Tibial artery (tissue), 4 donors: Measurements from ENCODE around the gene ATE1.

Experiments used
- DNase-seq, 2 donors: peaks; one replicate each; pipeline ENCODE4 v3.0.0-alpha.2; 2019
- H3K27ac ChIP-seq, 2 donors: fragments of 200-600 bp; sonication (generic) in 1 of 2; 1 replicate in 1 of 2; 2 replicates in 1 of 2; pipeline ENCODE4 v1.5.1; 2018 to 2019; ENCODE audit warnings: mild to moderate bottlenecking in 1 of 2
- H3K27me3 ChIP-seq, 2 donors: fragments of 200-600 bp; sonication (generic) in 1 of 2; one replicate each; pipeline versions ENCODE4 v1.5.1 to v1.6.0; 2016 to 2019
- H3K36me3 ChIP-seq, 3 donors: fragments of 200-600 bp; sonication (generic) in 2 of 3; one replicate each; pipeline ENCODE4 v1.5.1; 2016 to 2019; ENCODE audit warnings: mild to moderate bottlenecking in 2 of 3
- H3K4me1 ChIP-seq, 4 donors: fragments of 200-600 bp; sonication (generic) in 2 of 4; 1 replicate in 3 of 4; 2 replicates in 1 of 4; pipeline ENCODE4 v1.5.1; 2016 to 2019
- H3K4me3 ChIP-seq, 2 donors: fragments of 200-600 bp; sonication (generic) in 1 of 2; 1 replicate in 1 of 2; 2 replicates in 1 of 2; pipeline ENCODE4 v1.5.1; 2018 to 2019; ENCODE audit warnings: mild to moderate bottlenecking in 2 of 2
- H3K9me3 ChIP-seq, 3 donors: fragments of 200-600 bp; sonication (generic) in 1 of 3; one replicate each; pipeline ENCODE4 v1.5.1; 2016 to 2019
- CTCF ChIP-seq, 2 experiments: fragments of 200-600 bp in 1 of 2; fragments of 450-650 bp in 1 of 2; IDR thresholded peaks; one replicate each; pipeline ENCODE4 v1.5.1; 2017 to 2019; ENCODE audit warnings: antibody characterized with exemption in 2 of 2, mild to moderate bottlenecking in 1 of 2, moderate library complexity in 1 of 2
- intact Hi-C: fragments of 100-400 bp; cut with DNase I; formaldehyde crosslinking; loops from one replicate; pipeline ENCODE4 v1.15.0; 2023; ENCODE audit warnings: low total_unique reads

Gene ATE1

DNA sequence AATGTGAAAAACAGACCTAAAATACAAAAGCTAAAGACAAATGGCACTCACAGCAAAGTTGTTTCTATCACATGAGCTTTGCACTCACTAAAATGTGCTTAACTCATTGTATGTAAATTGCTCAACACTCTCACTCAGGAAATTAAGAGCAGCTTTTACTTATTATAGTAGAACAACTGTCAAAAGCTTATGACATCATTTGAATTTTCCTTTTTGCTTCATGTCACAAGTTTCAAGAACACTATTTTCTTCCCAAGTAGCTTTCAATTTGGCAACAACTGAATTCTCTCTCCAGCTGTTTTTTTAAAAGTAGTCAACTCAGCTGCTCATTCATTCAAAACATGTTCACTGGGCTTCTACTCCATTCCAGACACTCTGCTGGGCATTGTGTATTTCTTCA is 46.9 kb downstream of the ATE1 start:
- TF ChIP-seq CTCF (IDR thresholded peaks at IDR 0.05) = no peak
- Histone ChIP-seq H3K4me1 (no peaks in the 10 kb centered on the region), H3K27me3 (no peaks in the 10 kb centered on the region), H3K4me3 (no peak overlapping the region), H3K36me3 (peaks cover 3 to 18% (median 18%) of the 10 kb centered on the region in 3 donors), H3K27ac (no peak overlapping the region), H3K9me3 (no peaks in the 10 kb centered on the region)
- no peak for DNase-seq
- intact Hi-C loops = no loop called here

DNA sequence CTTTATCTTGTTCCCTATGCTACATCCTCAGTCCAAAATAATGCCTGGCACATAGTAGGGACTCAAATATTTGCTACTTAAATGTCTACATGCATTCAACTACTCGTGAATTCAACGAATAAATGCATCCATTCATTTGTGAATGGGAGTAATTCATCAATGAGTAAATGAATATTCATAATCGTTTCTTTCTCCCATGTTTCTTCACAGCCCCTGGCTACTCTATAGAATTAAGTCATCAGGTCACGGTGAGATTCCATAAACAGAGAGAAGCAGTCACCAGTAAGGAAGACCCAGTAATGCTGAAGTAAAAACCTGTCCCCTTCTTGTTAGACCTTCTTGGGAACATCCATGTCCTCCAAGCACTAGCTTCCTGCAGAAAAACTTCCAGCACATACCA is 48.4 kb downstream of the ATE1 start:
- Histone ChIP-seq H3K27me3 (no peaks in the 10 kb centered on the region), H3K9me3 (no peaks in the 10 kb centered on the region), H3K4me3 (no peak overlapping the region), H3K27ac (no peak overlapping the region), H3K36me3 (peaks cover 3 to 14% (median 14%) of the 10 kb centered on the region in 3 donors), H3K4me1 (no peaks in the 10 kb centered on the region)
- intact Hi-C loops = no loop called here
- no peak for DNase-seq
- TF ChIP-seq CTCF (IDR thresholded peaks at IDR 0.05) = no peak

DNA sequence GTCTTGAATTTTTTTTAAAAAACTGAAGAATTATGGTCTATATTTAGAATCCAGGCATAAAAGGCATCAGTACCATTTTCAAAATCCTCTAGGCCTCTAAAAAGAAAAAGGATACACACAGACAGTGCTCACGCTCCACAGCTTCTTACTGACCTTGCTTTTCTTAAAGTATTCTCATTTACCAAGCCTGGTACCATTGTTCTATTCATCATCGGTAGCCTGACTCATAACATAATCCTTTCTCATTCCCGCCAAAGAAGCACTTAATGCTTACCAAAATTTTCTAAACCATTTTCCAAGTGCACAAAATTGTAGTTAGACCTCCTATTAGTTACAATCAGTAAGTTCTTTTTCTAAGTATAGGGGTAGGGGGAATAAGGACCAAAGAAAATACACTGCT is 54.6 kb downstream of the ATE1 start:
- peaks cover 15 to 19% (median 15%) of the 10 kb centered on the region in 3 donors for H3K36me3 ChIP-seq
- H3K27ac ChIP-seq = no peak overlapping the region
- H3K4me3 ChIP-seq = no peak overlapping the region
- intact Hi-C loops = no loop called here
- no peak for DNase-seq
- no peaks in the 10 kb centered on the region for H3K9me3 ChIP-seq
- no peak for TF ChIP-seq CTCF (IDR thresholded peaks at IDR 0.05)
- no peaks in the 10 kb centered on the region for H3K27me3 ChIP-seq
- no peaks in the 10 kb centered on the region for H3K4me1 ChIP-seq

DNA sequence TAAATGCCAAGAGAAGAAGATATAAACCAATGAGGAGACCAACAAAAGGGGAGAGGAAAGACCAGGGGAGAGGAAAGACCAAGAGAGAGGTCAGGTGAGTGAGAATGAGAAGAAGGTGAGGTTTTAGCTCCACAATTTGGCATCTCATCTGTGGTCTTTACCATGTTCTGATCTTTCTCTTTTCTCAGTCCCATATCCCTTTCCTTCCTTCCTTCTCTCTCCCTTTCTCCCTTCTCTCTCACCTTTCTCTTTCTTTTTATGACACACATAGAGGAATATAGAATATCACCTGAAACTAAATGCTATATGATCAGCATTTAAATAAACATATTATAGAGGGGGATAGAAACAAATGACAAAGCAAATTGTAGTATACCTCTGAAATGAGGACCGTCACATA is 57.4 kb downstream of the ATE1 start:
- intact Hi-C loops = no loop called here
- no peaks in the 10 kb centered on the region for H3K27me3 ChIP-seq
- H3K4me3 ChIP-seq = no peak overlapping the region
- no peaks in the 10 kb centered on the region for H3K4me1 ChIP-seq
- H3K27ac ChIP-seq = no peak overlapping the region
- TF ChIP-seq CTCF (IDR thresholded peaks at IDR 0.05) = no peak
- H3K9me3 ChIP-seq = no peaks in the 10 kb centered on the region
- H3K36me3 ChIP-seq = peaks cover 15 to 16% (median 15%) of the 10 kb centered on the region in 3 donors
- DNase-seq = no peak

DNA sequence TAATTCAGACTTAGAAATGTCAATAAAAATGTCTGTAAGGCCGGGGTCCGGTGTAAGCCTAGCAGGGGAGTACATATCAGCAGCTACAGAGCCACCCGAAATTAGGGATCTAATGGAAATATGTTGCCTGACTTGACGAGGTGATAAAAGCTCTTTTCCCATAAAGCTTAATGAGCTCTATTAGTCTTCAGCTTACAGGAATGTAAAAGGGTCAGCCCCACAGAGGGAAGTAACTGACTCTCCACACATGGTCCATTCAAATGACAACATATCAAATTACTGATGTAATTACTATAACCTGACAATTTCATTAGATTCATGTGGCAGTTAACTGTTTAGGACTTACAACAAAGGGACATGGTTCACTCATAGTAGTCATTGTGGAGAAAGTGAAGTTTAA is 62.3 kb downstream of the ATE1 start:
- H3K4me1 ChIP-seq = no peaks in the 10 kb centered on the region
- no peak for TF ChIP-seq CTCF (IDR thresholded peaks at IDR 0.05)
- intact Hi-C loops = no loop called here
- peaks cover 15 to 16% (median 15%) of the 10 kb centered on the region in 3 donors for H3K36me3 ChIP-seq
- no peak for DNase-seq
- no peaks in the 10 kb centered on the region for H3K27me3 ChIP-seq
- no peak overlapping the region for H3K27ac ChIP-seq
- no peaks in the 10 kb centered on the region for H3K9me3 ChIP-seq
- H3K4me3 ChIP-seq = no peak overlapping the region

DNA sequence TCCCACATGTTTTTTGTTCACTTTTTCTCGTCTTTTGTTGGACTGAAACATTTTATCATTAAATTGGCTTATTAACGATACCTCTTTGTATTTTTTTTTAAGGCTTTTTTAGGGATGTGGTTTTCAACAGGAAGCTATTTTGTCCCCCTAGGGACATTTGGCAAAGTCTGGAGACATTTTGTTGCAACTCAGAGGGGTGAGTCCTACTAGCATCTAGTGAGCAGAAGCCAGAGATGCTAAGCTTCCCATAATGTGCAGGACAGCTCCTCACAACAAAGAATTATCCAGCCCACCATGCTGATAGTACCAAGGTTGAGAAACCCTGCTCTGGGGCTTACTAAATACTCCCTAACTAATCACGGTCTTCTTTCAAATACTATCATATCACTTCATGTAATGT is 63.2 kb downstream of the ATE1 start:
- Histone ChIP-seq H3K36me3 (peaks cover 13 to 15% (median 14%) of the 10 kb centered on the region in 3 donors), H3K9me3 (no peaks in the 10 kb centered on the region), H3K27ac (no peak overlapping the region), H3K4me3 (no peak overlapping the region), H3K4me1 (no peaks in the 10 kb centered on the region), H3K27me3 (no peaks in the 10 kb centered on the region)
- intact Hi-C loops = no loop called here
- no peak for TF ChIP-seq CTCF (IDR thresholded peaks at IDR 0.05)
- DNase-seq = no peak
